ENCODE measurements around the gene IQSEC3.

DNA sequence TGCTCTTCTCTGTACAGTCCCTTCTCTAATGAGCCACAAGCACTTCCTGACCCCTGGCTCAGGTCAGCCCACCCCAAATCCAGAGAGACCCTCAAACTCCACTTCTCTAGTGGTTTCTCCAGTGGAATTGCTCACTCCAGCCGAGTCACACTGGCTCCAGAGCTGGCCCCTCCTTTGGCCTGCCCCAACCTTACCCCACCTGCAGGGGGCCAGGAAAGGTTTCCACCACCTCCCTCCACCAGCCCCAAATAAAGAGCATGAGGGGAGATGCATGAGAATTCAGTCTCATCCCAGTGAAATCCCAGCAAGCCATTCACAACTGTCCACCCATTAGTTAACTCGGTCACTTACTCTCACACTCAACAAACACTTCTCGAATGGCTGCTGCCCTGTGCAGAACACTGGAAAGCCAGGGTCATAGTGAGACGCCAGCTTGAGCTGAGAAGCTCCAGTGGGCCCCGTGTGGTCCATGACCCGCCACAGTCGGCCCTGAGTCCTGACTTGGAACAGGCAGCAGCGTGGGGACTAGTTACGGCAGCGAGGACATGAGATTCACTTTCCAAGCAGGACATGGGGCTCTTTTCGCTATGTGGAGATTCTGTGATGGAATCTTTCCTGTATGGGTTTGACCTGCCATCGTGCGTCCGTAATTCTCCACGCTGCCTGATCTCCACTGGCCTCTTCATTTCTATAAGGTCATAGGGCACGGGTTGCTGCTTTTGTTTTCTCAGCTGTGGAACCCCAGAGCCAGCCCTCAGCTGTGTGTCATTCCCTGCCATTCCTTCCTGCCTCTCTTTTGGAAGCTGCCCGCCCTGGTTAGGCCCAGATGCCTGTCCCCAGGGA, 103.2 kb downstream of the IQSEC3 start:
- TF ChIP-seq TAF1 (IDR thresholded peaks at IDR 0.05; ENCODE audit: borderline replicate concordance, low read depth, low read length) (no peak), POLR2AphosphoS5 (IDR thresholded peaks at IDR 0.05; ENCODE audit: low read depth, low read length) (no peak)
